HL-60 (cell line): Measurements from ENCODE around the gene MAN2B2.

Source experiments
- DNase-seq, 2 experiments: peaks; one replicate each; pipeline ENCODE4 v3.0.0-alpha.2; 2010 to 2020; ENCODE audit warnings: low read depth in 1 of 2, low spot score in 1 of 2
- H3K27ac ChIP-seq: fragments of 250-450 bp; sonication (Bioruptor Pico); replicated peaks from 2 replicates; pipeline ENCODE4 v1.5.1; 2020; ENCODE audit warnings: mild to moderate bottlenecking, moderate library complexity
- H3K27me3 ChIP-seq: fragments of 250-450 bp; sonication (Bioruptor Pico); 2 replicates; pipeline ENCODE4 v1.5.1; 2021; ENCODE audit warnings: mild to moderate bottlenecking, moderate library complexity; ENCODE audit not compliant: insufficient read depth, poor library complexity, severe bottlenecking
- H3K4me3 ChIP-seq: replicated peaks from 2 replicates; pipeline ENCODE4 v1.5.1; 2011; ENCODE audit warnings: mild to moderate bottlenecking, control low read depth, low read length; ENCODE audit not compliant: insufficient read depth
- CTCF ChIP-seq: IDR thresholded peaks from one replicate; pipeline ENCODE4 v1.5.1; 2011; ENCODE audit warnings: low read length, control low read depth, inconsistent platforms; ENCODE audit not compliant: insufficient read depth
- GABPA ChIP-seq: IDR thresholded peaks from 2 replicates; pipeline ENCODE4 v1.6.1; 2012; ENCODE audit warnings: low read depth
- POLR2AphosphoS5 ChIP-seq: IDR thresholded peaks from 2 replicates; pipeline ENCODE4 v1.6.1; 2012; ENCODE audit warnings: low read depth
- REST ChIP-seq: IDR thresholded peaks from 2 replicates; pipeline ENCODE4 v1.6.1; 2012; ENCODE audit warnings: low read depth; ENCODE audit not compliant: insufficient replicate concordance
- SPI1 ChIP-seq: IDR thresholded peaks from 2 replicates; pipeline ENCODE4 v1.6.1; 2012; ENCODE audit warnings: low read depth, mild to moderate bottlenecking, borderline replicate concordance

The MAN2B2 gene

GRCh38 chr4:6526671-6527091, 48.3 kb upstream of the MAN2B2 start:
- TF ChIP-seq SPI1: no peak
- no peak overlapping the region for H3K27ac ChIP-seq
- no peaks in the 10 kb centered on the region for H3K27me3 ChIP-seq
- no peak for DNase-seq
- no peak overlapping the region for H3K4me3 ChIP-seq

- DNase-seq: no peak
- TF ChIP-seq SPI1 (no peak), REST (no peak), GABPA (no peak), POLR2AphosphoS5 (no peak), CTCF (no peak)
- Histone ChIP-seq H3K4me3 (no peak overlapping the region), H3K27me3 (no peaks in the 10 kb centered on the region), H3K27ac (no peak overlapping the region)
Measured at GRCh38 chr4:6527259-6527658, 47.7 kb upstream of the MAN2B2 start.

- Histone ChIP-seq H3K4me3 (no peak overlapping the region), H3K27me3 (no peaks in the 10 kb centered on the region), H3K27ac (no peak overlapping the region)
- DNase-seq: no peak
- TF ChIP-seq CTCF: no peak
- no peak for TF ChIP-seq SPI1
- no peak for TF ChIP-seq POLR2AphosphoS5
- TF ChIP-seq REST: no peak
- no peak for TF ChIP-seq GABPA
Measured at GRCh38 chr4:6527683-6528595, 47.0 kb upstream of the MAN2B2 start.

GRCh38 chr4:6529021-6529420, 46.0 kb upstream of the MAN2B2 start:
- no peak for DNase-seq
- TF ChIP-seq SPI1 (no peak), REST (no peak), POLR2AphosphoS5 (no peak), CTCF (no peak), GABPA (no peak)
- Histone ChIP-seq H3K27ac (no peak overlapping the region), H3K27me3 (no peaks in the 10 kb centered on the region), H3K4me3 (no peak overlapping the region)
